ENCODE measurements around the gene MCF2. TPM values are rescaled to one million over a fixed set of nuclear protein-coding genes. Genes with fewer than 3 reads are reported as not detected.

The MCF2 gene
- total RNA-seq, 1 donor from 2014 or later = 0.27 TPM

DNA sequence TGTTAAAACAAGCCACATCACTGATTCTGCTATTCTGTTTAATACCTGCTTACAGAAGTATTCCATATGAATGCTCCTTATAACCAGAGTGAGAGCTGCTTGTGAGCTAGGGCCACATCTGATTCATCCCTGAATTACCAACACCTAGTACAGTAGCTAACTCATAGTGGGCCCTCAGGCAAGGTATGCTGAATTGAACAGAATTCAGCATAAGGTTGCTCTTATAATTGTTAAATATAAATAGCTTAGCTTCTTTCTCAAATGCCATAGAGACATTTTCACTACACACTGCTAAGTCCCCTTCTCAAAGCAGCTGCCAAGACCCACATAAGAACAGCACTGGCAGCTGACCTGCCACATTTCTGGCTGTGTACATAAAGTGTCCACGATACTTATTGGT is 27.0 kb upstream of the MCF2 start:
- Mint-ChIP-seq H3K9me3 (ENCODE audit: unreplicated experiment) (no peaks in the 10 kb centered on the region), H3K36me3 (ENCODE audit: low read depth, unreplicated experiment) (no peaks in the 10 kb centered on the region), H3K4me3 (ENCODE audit: unreplicated experiment) (no peak overlapping the region), H3K27me3 (ENCODE audit: low read depth, unreplicated experiment) (no peaks in the 10 kb centered on the region), H3K4me1 (ENCODE audit: low read depth, unreplicated experiment) (peaks cover 6% of the 10 kb centered on the region), H3K27ac (ENCODE audit: unreplicated experiment) (no peak overlapping the region)
- H3K27ac ChIP-seq (ENCODE audit: low read depth, low read length) = no peak overlapping the region
- no peak overlapping the region for H3K4me3 ChIP-seq (ENCODE audit: insufficient read depth, low read depth, low read length)
- peaks cover 5% of the 10 kb centered on the region for H3K4me1 ChIP-seq (ENCODE audit: insufficient read depth, low read length)
- TF ChIP-seq, protein P1, sequence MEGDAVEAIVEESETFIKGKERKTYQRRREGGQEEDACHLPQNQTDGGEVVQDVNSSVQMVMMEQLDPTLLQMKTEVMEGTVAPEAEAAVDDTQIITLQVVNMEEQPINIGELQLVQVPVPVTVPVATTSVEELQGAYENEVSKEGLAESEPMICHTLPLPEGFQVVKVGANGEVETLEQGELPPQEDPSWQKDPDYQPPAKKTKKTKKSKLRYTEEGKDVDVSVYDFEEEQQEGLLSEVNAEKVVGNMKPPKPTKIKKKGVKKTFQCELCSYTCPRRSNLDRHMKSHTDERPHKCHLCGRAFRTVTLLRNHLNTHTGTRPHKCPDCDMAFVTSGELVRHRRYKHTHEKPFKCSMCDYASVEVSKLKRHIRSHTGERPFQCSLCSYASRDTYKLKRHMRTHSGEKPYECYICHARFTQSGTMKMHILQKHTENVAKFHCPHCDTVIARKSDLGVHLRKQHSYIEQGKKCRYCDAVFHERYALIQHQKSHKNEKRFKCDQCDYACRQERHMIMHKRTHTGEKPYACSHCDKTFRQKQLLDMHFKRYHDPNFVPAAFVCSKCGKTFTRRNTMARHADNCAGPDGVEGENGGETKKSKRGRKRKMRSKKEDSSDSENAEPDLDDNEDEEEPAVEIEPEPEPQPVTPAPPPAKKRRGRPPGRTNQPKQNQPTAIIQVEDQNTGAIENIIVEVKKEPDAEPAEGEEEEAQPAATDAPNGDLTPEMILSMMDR (IDR thresholded peaks at IDR 0.05; ENCODE audit: insufficient read depth, low read depth, low read length) = no peak
- no peak for TF ChIP-seq EZH2 (IDR thresholded peaks at IDR 0.05; ENCODE audit: insufficient read depth, low read length)
- no peak overlapping the region for H3K4me2 ChIP-seq (ENCODE audit: low read length)
- H3K9ac ChIP-seq (ENCODE audit: low read length) = no peak overlapping the region
- H2AFZ ChIP-seq (ENCODE audit: low read depth, low read length) = no peak overlapping the region
- H3K36me3 ChIP-seq (ENCODE audit: insufficient read depth, low read length) = no peaks in the 10 kb centered on the region
- H3K79me2 ChIP-seq (ENCODE audit: insufficient read depth, low read length) = no peaks in the 10 kb centered on the region
- H3K9me3 ChIP-seq (ENCODE audit: insufficient read depth, low read depth, low read length) = no peaks in the 10 kb centered on the region
- DNase-seq (ENCODE audit: low read depth) = no peak
- no peak for FAIRE-seq
- peaks cover 5% of the 10 kb centered on the region for H4K20me1 ChIP-seq (ENCODE audit: insufficient read depth, low read length)
- no peaks in the 10 kb centered on the region for H3K27me3 ChIP-seq (ENCODE audit: insufficient read depth, low read length)

DNA sequence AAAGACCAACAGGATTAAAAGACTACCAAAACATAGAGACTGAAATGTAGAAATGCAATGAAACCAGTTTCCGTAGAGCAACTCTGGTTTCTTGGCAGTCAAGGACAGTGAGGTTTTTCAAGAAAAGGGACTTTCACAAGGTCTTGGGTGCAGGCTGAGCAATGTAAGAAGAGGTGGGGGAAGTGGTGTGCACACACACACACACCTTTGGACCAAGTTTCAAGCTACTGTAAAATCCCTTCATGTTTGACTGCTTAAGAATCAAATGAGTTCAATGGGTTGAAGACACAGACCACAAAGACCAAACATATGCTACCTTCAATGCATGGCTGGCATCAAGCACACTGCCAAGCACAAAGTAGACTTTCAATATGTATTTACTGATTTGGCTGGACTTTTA is 17.8 kb upstream of the MCF2 start:
- Histone ChIP-seq H3K27ac (ENCODE audit: low read depth, low read length) (no peak overlapping the region), H3K36me3 (ENCODE audit: insufficient read depth, low read length) (no peaks in the 10 kb centered on the region), H2AFZ (ENCODE audit: low read depth, low read length) (no peak overlapping the region), H3K27me3 (ENCODE audit: insufficient read depth, low read length) (no peaks in the 10 kb centered on the region), H3K9me3 (ENCODE audit: insufficient read depth, low read depth, low read length) (no peaks in the 10 kb centered on the region), H3K4me2 (ENCODE audit: low read length) (no peak overlapping the region), H3K79me2 (ENCODE audit: insufficient read depth, low read length) (no peaks in the 10 kb centered on the region), H3K9ac (ENCODE audit: low read length) (no peak overlapping the region), H3K4me1 (ENCODE audit: insufficient read depth, low read length) (no peaks in the 10 kb centered on the region), H4K20me1 (ENCODE audit: insufficient read depth, low read length) (no peaks in the 10 kb centered on the region), H3K4me3 (ENCODE audit: insufficient read depth, low read depth, low read length) (no peak overlapping the region)
- no peaks in the 10 kb centered on the region for H3K4me1 Mint-ChIP-seq (ENCODE audit: low read depth, unreplicated experiment)
- DNase-seq (ENCODE audit: low read depth) = no peak
- no peak for TF ChIP-seq EZH2 (IDR thresholded peaks at IDR 0.05; ENCODE audit: insufficient read depth, low read length)
- TF ChIP-seq, protein P1 (IDR thresholded peaks at IDR 0.05; ENCODE audit: insufficient read depth, low read depth, low read length) = no peak
- no peaks in the 10 kb centered on the region for H3K27me3 Mint-ChIP-seq (ENCODE audit: low read depth, unreplicated experiment)
- peak; percentile 76 for FAIRE-seq
- no peaks in the 10 kb centered on the region for H3K36me3 Mint-ChIP-seq (ENCODE audit: low read depth, unreplicated experiment)
- H3K27ac Mint-ChIP-seq (ENCODE audit: unreplicated experiment) = no peak overlapping the region
- no peaks in the 10 kb centered on the region for H3K9me3 Mint-ChIP-seq (ENCODE audit: unreplicated experiment)
- H3K4me3 Mint-ChIP-seq (ENCODE audit: unreplicated experiment) = no peak overlapping the region

DNA sequence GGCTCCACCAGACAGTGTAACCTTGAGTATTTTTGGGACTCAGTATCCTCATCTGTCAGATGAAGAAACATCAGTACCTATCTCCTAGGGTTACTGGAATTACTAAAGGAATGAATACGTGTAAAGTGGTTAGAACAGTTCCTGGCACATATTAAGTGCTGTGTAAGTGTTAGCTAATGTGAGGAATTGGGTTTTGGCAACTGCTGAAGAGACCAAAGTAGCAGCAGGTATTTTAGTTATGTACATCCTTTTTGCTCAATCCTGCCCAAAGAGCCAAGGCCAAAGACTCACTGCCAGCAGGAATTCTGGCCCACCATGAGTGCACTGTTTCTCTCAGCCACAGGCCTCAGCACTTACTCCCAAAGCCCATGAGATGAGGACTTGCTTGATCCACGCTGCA is 16.7 kb upstream of the MCF2 start:
- Histone ChIP-seq H4K20me1 (ENCODE audit: insufficient read depth, low read length) (no peaks in the 10 kb centered on the region), H3K79me2 (ENCODE audit: insufficient read depth, low read length) (no peaks in the 10 kb centered on the region), H3K9ac (ENCODE audit: low read length) (no peak overlapping the region), H3K9me3 (ENCODE audit: insufficient read depth, low read depth, low read length) (no peaks in the 10 kb centered on the region), H3K4me2 (ENCODE audit: low read length) (no peak overlapping the region), H3K36me3 (ENCODE audit: insufficient read depth, low read length) (no peaks in the 10 kb centered on the region), H3K4me3 (ENCODE audit: insufficient read depth, low read depth, low read length) (no peak overlapping the region), H2AFZ (ENCODE audit: low read depth, low read length) (no peak overlapping the region), H3K27me3 (ENCODE audit: insufficient read depth, low read length) (no peaks in the 10 kb centered on the region), H3K4me1 (ENCODE audit: insufficient read depth, low read length) (peaks cover 6% of the 10 kb centered on the region), H3K27ac (ENCODE audit: low read depth, low read length) (no peak overlapping the region)
- Mint-ChIP-seq H3K4me1 (ENCODE audit: low read depth, unreplicated experiment) (peaks cover 4% of the 10 kb centered on the region), H3K36me3 (ENCODE audit: low read depth, unreplicated experiment) (no peaks in the 10 kb centered on the region), H3K9me3 (ENCODE audit: unreplicated experiment) (no peaks in the 10 kb centered on the region), H3K4me3 (ENCODE audit: unreplicated experiment) (no peak overlapping the region), H3K27ac (ENCODE audit: unreplicated experiment) (no peak overlapping the region), H3K27me3 (ENCODE audit: low read depth, unreplicated experiment) (no peaks in the 10 kb centered on the region)
- DNase-seq (ENCODE audit: low read depth) (peak; percentile 40), FAIRE-seq (peak; percentile 96)
- no peak for TF ChIP-seq EZH2 (IDR thresholded peaks at IDR 0.05; ENCODE audit: insufficient read depth, low read length)
- TF ChIP-seq, protein P1 (IDR thresholded peaks at IDR 0.05; ENCODE audit: insufficient read depth, low read depth, low read length) = no peak

Data from astrocyte (in vitro differentiated cells and primary cell).